GM21367 (cell line): ENCODE data around the gene CRTC2.
"Not testable (repeated sequence)": the region's sequence is repeated elsewhere in the genome, so short reads cannot be mapped to it uniquely, and the experiment has no call there.

Experiments used
- ATAC-seq: cut with Tn5 transposase; IDR thresholded peaks from one replicate; pipeline ENCODE4 v1.9.1; 2021; ENCODE audit not compliant: unreplicated experiment

CRTC2 gene

DNA sequence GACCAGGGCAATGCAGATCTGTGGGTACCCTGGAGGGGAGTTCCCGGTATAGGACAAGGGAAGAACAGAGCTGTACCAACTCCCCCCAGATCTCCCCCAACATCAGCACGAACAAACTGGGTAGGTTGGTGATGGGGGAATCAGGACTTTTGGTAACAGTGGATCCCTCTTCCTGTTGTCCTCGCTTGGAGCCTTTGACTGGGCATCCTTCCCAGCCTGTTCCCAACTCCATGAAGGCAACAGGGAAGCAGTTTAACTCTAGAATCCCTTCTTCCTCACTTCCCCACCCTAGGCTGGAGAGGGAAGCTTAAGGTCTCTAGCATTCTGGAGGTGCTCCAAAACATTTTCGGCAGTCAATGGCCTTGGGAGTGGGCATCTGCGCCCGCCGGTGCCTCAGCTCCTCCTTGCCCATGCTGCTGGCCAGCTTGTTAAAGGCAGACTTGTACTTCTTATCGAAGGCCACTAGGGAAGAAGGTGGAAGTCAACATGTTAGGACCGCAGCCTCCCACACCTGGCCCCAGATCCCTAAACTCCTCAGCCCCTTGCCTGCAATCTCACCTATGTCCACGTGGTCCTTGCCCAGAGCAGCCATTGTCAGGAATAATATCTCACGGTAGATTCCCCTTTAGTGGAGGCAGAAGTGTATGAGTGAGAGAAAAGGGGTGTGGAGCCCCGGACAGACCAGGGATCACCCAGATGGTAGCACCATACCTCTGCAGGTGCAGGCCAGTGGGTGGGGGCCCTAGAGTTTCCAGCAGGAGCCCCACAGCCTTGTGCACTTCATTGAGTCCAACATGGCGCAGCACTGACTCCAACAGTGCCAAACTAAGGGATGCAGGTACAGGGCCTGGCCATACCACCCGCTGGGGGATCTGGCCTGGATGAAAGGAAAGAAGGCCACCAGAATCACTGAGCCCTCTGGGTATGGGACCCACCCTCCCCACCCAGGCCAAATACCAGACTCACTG is 28.1 kb downstream of the CRTC2 start:
- no peak for ATAC-seq

DNA sequence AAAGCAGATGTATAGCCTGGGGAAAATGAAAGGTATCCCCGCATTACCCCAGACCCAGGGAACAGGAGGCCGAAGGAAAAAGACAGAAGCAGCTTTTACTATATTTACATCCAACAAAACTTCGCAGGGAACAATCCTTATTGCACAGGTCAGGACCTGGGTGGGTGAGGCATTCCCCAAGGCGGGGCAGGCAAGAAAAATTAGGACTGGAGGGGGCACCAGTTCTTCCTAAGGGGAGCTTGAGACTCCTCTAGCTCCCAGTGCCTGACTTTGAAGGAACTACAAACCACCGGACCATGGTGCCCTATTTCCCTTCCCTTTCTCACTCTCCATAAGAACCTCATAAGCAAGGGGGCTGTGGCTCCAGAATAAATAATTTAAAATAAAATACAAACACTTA is 29.0 kb downstream of the CRTC2 start:
- no peak for ATAC-seq

DNA sequence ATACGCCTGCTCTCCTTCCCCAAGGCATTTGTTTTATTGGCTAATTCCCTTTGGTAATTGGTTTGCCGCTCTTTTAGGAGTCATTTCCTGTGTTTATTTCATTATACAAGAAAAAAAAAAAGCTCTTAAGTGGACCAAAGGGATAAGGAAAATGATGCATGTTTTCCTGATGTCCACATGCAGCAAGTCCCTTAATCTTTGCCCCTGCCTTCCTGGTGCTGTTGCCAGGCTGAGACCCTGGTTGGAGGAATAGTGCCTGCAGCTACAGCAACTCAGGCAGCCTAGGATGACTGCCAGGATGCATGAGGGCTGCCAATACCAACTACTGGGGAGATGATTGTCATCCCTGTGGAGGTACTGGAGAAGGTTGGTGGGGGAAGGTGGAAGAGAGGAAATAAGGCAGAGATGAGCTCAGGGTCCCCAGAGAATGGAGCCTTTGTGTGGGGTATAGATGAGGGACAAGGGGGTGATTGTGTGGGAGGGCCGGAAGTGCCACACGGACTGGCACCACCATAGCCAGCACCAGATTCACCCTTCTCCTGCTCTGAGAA is 29.5 kb downstream of the CRTC2 start:
- no peak for ATAC-seq

DNA sequence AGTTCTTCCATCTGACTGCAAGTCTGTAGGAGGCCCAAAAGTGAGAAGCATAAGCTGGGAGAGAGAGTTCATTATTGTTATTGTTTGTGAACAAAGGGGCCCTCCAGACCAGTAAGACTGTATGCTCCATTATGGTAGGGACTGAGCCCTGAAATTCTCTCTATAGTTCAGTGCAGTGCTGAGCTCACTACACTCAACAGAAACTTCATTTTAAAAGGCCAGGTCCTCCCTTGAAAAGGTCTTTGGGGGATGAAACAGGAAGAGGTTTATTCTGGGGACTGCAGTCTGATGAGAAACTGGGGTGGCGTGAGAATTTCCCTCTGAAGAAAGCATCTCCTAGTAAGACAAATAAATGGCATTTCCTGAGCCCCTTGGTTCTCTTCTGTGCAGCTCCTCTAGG is 30.2 kb downstream of the CRTC2 start:
- ATAC-seq, result no peak

DNA sequence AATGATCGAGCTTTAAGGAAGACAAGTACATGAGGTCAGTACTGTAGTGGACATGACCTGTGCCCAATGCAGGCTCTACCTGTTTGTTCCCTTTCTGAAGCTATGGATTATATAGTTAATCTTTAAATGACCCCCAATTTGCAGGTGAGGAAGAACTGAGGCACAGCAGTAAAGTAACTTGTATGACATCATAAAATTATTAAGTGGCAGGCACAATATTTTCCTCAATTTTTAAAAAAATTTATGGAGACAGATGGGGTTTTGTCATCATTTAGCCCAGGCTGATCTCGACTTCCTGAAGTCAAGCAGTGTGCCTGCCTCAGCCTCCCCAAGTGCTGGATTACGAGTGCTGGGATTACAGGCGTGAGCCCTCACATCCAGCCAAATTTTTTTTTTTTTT is 32.0 kb downstream of the CRTC2 start:
- no peak for ATAC-seq

DNA sequence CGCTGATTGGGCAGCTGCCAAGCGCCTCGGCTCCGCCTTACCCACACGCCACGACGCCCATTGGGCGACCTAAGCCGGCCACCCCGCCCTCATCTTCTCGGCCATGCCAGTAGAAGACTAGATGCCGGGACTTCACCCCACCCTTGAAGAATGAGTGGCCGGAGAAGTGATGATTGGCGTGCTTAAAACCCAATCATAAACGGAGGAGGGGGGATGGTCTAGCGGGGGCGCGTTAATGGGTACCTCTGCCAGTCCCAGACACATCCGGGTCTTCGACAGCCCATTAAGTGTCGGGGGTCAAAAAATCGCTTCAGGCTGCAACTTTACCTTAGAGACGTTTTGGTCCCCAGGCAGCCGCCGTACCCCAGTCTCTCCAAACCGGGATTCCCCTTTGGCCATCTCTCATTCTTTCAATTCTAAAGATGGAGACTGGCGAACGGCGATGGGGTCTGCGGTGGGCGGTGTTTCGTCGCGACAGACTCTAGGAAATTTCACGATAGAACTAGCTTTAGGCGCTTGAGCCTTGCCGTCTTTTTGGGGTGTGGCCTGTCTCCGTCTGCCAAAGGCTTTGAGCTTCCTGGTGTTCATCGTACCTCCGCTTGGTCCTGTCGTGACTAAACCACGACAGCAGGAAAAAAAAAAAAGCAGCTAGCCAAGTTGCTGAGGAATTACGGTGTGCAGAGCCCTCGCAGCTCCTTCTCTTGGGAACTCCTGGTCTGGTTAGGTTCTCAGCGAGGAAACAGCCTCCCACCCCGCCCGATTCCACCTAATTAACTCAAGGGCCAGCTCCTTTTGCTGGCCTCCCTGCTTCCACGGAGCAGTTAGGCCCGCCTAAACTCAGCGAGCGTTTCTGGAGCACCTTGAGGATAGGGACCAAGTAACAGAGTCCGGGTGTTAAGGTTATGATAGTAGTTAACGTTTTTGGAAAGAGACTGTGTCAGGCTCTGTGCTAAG is 35.2 kb downstream of the CRTC2 start, which contains the start of gene GATAD2B:
TSS of gene GATAD2B (minus strand) at position 1 of the 954 bp plus-strand sequence. CDS start 94,625 bp downstream, outside the sequence.
- peak; percentile 81 for ATAC-seq

DNA sequence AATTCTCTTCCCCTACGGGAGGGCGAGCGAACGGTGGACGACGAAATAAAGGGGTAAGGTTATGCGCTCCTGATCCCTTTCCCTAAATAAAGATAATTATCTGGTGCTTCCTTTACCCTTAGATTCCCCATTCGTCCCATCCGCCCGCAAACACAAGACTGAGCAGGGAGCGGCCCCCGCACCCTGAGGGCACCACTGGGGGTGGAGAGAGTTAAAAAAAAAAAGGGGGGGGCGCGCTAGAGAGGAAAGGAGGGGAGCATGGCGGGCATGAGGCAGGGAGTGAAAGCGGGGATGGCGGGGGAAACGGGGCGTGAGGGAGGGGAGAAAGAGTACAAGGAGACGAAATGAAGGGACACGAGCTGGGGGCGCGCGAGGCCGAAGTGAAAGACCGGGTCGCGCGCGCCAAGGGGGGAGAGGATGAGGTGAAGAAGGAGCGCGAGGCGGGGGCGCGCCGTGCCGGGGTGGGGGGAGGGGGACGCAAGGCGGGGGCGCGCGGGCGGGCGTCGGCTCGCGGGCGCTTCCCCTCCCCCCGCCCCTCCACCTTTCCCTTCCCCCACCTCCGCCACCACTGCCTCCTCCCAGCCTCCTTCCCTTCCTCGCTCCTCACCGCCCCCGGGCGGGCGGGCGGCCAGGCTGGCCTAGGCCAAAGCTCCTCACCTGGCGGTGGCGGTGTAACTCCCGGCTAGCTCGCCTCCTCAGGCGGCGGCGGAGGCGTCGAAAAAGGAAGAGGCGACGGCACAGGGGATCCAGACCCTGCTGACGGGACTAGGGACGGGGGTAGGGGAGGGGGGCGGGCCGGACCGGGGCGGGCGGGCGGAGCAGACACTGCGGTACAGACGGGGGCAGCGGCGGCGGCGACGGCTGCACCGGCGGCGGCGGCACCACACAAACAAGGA is 36.1 kb downstream of the CRTC2 start:
- ATAC-seq, result peak; percentile 7

DNA sequence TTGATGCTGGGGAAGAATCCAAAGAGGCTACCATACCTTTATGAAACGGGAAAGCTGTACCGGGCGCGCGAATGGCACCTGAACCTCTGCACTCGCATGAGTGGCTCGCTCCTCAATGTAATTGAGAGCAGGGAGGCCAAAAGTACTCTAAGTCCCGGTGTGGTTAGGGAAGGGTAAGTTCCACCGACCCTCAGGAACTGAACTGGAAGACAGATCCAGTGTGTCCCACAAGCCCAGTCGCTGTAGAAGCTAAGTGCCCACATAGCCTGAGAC is 36.7 kb downstream of the CRTC2 start:
- ATAC-seq, result no peak

DNA sequence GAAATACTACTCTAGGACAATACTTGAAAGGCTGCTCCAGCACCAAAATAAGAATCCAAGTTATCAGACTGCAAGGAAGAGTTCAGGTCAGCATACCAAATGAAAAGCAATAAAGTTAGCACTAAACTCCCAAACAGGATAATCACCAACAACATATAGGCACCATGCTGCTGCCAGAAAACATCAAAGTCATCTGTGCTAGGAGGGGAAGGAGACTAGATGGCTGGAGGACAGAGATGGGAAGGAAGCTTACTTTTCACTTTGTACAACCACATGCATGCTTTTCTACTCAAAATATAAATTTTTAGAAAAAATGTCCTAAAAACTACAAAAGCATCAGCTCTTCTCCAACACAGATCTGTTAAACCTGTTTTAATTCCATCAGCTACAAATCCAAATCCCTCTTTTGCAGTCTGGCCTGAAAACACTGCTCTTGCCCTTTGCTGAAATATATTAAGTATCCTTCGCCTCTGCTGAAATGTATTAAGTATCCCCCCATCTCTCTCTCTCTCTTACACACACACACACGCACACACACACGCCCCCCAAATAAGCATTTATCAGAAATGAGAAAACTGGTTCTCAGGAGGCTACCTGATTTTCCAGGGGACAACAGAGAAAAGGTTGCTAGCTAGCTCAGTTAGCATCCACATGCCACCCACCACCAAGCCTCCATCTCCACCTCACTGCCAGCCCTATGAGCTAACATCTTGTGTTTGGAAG is 37.2 kb downstream of the CRTC2 start:
- no peak for ATAC-seq

DNA sequence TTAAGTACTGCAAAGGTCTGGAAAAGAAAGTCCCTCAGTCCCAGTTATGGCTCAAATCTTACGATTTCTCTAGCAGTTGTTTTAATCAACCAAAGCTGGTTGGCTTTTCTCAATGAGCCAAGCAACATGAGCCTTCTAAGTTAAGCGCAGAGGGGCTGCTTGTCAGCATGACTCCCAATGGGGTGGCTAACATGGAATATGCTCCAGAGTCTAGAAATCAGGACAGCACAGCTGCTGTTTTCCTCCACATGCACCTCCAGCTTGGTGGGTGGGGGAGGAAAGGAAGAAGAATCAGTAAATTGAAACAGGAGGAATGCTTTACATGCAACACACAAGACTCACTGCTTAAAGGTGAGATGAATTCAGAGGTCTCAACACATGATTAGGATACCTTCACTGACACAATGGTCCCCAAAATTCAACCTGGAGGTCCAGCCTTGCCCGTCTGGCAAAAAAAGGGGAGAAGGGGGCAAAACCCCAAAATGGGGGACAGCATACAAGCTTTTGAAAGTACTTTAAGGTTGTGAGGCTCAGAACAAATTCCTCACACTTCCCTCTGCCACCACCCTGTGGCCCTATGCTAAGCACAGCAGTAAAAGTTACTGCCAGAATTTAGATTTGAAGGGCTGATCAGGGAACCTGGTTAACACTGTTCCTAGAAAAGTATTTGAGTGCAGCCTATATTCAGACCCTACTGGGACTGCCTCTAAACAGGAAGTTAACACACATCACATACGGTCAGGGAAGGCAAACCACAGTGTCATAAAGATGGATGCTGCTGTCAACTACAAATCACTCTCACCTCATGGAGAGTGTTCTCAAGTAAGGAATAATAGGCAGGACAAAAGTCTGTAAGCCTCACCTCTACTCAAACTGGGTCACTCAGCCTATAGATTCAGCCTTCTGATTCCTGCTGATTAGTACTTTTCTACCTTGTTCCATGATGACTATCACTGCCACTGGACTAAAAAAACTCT is 38.2 kb downstream of the CRTC2 start:
- no peak for ATAC-seq

DNA sequence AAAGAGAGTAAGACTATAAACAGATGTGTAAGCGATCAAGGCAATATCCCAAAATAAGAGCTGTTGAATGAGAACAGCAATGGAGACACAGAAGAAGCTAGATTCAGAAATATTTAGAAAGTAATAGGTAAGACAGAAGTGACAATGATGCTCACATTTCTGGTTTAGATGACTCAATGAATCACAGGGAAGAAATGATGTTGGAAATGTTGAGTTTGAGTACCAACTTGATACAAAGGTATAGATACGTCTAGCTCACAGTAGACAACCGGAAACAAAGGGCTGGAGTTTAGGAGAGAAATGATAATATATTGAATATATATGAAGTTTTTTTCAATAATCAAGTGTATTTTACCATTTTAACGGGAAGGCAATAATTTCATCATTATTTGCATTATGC is 42.1 kb downstream of the CRTC2 start:
- no peak for ATAC-seq

DNA sequence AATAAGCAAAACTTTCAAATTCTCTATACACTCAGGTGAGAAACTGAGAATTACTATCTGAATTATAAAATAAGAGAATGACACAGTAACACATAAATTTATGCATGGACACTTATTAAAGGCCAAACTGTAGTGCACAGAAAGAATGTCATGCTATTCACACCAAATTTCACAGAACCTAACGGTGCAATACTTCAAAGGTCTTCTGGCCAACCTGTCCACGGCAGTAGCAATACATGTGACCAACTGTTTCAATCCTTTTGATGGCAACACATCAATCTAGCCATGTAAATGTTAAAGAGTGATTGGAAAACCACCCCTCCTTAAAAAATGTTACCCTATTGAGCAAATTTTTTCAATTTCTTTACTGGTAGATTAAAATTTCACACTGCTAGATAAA is 46.1 kb downstream of the CRTC2 start:
- no peak for ATAC-seq

DNA sequence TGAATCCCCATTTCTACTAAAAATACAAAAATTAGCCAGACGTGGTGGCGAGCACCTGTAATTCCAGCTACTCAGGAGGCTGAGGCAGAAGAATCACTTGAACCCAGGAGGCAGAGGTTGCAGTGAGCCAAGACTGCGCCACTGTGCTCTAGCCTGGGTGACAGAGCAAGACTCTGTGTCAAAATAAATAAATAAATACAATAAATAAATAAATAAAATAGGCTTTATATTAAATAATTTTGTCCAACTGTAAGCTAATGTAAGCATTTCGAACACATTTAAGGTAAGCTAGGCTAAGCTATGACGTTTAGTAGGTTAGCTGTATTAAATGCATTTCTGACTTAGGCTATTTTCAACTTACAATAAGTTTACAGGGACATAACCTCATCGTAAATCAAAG is 47.9 kb downstream of the CRTC2 start:
- not testable (repeated sequence) for ATAC-seq

DNA sequence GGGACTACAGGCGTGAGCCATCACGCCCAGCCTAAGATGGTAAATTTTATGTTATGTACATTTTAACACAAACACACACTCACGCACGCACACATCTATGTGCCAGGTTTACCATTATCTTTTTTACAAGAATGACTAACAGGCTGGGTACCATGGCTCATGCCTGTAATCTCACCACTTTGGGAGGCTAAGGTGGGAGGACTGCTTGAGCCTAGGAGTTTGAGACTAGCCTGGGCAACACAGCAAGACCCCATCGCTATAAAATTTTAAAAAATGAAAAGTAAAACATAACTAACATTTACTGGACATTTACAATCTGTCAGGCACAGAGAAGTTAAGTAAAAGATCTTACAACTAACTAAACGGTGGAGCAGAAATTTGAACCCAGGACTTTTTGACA is 50.3 kb downstream of the CRTC2 start:
- ATAC-seq, result no peak

DNA sequence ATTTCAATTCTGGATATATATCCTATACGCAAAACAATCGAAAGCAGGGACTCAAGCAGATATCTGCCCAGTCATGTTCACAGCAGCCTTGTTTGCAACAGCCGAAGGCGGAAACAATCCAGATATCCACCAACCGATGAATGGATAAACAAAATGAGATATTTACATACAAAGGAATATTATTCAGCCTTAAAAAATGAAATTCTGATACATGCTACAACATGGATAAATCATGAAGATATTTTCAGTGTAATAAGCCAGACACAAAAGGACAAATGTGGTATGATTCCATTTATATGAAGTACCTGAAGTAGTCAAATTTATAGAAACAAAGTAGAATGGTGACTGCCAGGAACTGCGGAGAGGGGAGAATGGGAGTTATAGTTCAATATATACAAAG is 51.3 kb downstream of the CRTC2 start:
- no peak for ATAC-seq

DNA sequence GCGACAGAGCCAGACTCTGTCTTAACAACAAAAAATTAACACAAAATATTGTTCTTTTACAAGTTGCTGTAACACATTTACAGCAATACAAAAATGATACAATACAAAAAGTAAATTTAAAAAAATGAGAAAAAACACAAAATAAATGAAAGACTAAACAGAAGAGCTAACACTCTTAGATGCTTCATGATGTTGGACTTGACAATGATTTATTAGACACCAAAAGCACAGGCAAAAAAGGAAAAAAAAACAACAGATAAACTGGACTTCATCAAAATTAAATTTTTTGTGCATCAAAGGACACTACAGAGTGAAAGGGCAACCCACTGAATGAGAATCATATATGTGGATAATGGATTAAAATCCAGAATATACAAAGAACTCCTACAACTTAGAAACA is 52.0 kb downstream of the CRTC2 start:
- no peak for ATAC-seq

DNA sequence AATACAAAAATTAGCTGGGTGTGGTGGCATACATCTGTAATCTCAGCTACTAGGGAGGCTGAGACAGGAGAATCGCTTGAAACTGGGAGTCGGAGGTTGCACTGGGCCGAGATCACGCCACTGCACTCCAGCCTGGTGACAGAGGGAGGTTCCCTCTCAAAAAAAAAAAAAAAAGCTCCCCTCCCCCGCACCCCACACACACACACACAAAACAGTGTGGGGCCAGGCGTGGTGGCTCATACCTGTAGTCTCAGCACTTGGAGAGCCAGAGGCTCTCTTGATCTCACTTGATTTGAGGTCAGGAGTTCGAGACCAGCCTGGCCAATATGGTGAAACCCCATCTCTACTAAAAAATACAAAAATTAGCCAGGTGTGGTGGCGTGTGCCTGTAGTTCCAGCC is 52.5 kb downstream of the CRTC2 start:
- not testable (repeated sequence) for ATAC-seq

DNA sequence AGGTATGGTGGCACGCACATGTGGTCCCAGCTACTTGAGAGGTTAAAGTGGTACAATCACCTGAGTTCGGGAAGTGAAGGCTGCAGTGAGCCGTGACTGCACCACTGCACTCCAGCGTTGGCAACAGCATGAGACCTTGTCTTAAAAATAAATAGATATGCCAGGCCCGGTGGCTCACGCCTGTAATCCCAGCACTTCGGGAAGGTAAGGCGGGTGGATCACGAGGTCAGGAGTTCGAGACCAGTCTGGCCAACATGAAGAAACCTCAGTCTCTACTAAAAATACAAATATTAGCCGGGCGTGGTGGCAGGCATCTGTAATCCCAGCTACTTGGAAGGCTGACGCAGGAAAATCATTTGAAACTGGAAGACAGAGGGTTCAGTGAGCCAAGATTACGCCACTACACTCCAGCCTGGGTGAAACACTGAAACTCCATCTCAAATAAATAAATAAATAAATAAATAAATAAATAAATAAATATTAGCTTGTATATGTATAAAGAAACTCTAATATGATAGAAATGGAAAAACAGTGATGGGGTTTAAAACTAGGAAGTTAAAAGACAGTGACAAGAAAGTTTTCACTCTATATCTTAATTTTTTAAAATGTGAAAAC is 54.5 kb downstream of the CRTC2 start:
- ATAC-seq, result no peak
